Hepatic stellate cell (primary cell): ENCODE measurements around the gene SPC24.
A peak's percentile ranks its signal among the peaks of the same experiment; 100 is the strongest.
"Not testable (repeated sequence)": the region's sequence is repeated elsewhere in the genome, so short reads cannot be mapped to it uniquely, and the experiment has no call there.

ENCODE experiments used
- DNase-seq: peaks from one replicate; pipeline ENCODE4 v3.0.0; 2011; ENCODE audit warnings: low spot score

Gene SPC24

GRCh38 chr19:11191934-11192333 lies 36.4 kb upstream of the SPC24 start:
- DNase-seq: no peak

- peak; percentile 98 for DNase-seq
Observed at GRCh38 chr19:11191273-11191755, 35.7 kb upstream of the SPC24 start.

GRCh38 chr19:11190501-11190900 lies 34.9 kb upstream of the SPC24 start:
- DNase-seq: no peak

- DNase-seq: no peak
Observed at GRCh38 chr19:11187441-11187840, 31.9 kb upstream of the SPC24 start.

GRCh38 chr19:11182994-11183393 lies 27.4 kb upstream of the SPC24 start:
- DNase-seq: no peak

- DNase-seq: no peak
Observed at GRCh38 chr19:11181488-11181887, 25.9 kb upstream of the SPC24 start.

GRCh38 chr19:11180975-11181374 lies 25.4 kb upstream of the SPC24 start:
- not testable (repeated sequence) for DNase-seq

- DNase-seq: no peak
Observed at GRCh38 chr19:11180346-11180745, 24.8 kb upstream of the SPC24 start.

- DNase-seq: no peak
Observed at GRCh38 chr19:11179716-11180297, 24.2 kb upstream of the SPC24 start.

GRCh38 chr19:11179145-11179465 lies 23.5 kb upstream of the SPC24 start:
- DNase-seq: not testable (repeated sequence)

- DNase-seq: no peak
Observed at GRCh38 chr19:11177592-11177991, 22.0 kb upstream of the SPC24 start.

GRCh38 chr19:11176466-11177193 lies 21.0 kb upstream of the SPC24 start:
- no peak for DNase-seq

- DNase-seq: no peak
Observed at GRCh38 chr19:11175920-11176319, 20.3 kb upstream of the SPC24 start.

- DNase-seq: no peak
Observed at GRCh38 chr19:11174336-11174735, 18.8 kb upstream of the SPC24 start.

GRCh38 chr19:11173516-11174155 lies 18.1 kb upstream of the SPC24 start:
- DNase-seq: no peak

GRCh38 chr19:11172576-11172975 lies 17.0 kb upstream of the SPC24 start:
- DNase-seq: no peak

GRCh38 chr19:11171144-11171543 lies 15.6 kb upstream of the SPC24 start:
- DNase-seq: no peak

- no peak for DNase-seq
Observed at GRCh38 chr19:11169896-11170678, 14.5 kb upstream of the SPC24 start.

GRCh38 chr19:11168568-11168967 lies 13.0 kb upstream of the SPC24 start:
- peak; percentile 95 for DNase-seq

- DNase-seq: no peak
Observed at GRCh38 chr19:11166281-11167142, 10.9 kb upstream of the SPC24 start.

- DNase-seq: no peak
Observed at GRCh38 chr19:11165486-11166030, 10.0 kb upstream of the SPC24 start.
